OCI-LY3 (cell line): ENCODE data around the gene PPARGC1A.

ENCODE experiments used
- H2AFZ ChIP-seq: fragments of 200-600, 300-600 bp; shearing (Covaris generic); 2 replicates; pipeline ENCODE4 v1.6.0; 2014; ENCODE audit warnings: antibody characterized with exemption, low read depth, low read length
- H3K27ac ChIP-seq: fragments of 200-600, 300-600 bp; sonication (generic); 2 replicates; pipeline ENCODE4 v1.5.1; 2014; ENCODE audit warnings: mild to moderate bottlenecking, low read length, moderate library complexity, mixed read lengths
- H3K27me3 ChIP-seq: fragments of 200-600, 300-600 bp; sonication (generic); 2 replicates; pipeline ENCODE4 v1.6.1; 2014; ENCODE audit warnings: low read depth, low read length, mixed read lengths
- H3K36me3 ChIP-seq: fragments of 200-600, 300-600 bp; sonication (generic); replicated peaks from 2 replicates; pipeline ENCODE3; 2014; ENCODE audit warnings: low read depth, low read length, mixed read lengths
- H3K4me1 ChIP-seq: fragments of 300-600, 200-600 bp; sonication (generic); 2 replicates; pipeline ENCODE4 v1.6.1; 2014; ENCODE audit warnings: low read length, mixed read lengths
- H3K4me2 ChIP-seq: fragments of 200-600, 300-600 bp; sonication (generic); 2 replicates; pipeline ENCODE4 v1.6.1; 2014; ENCODE audit warnings: low read length, mixed read lengths
- H3K4me3 ChIP-seq: fragments of 300-600, 200-600 bp; sonication (generic); 2 replicates; pipeline ENCODE4 v1.5.1; 2014; ENCODE audit warnings: antibody characterized with exemption, mild to moderate bottlenecking, low read length, moderate library complexity
- H3K79me2 ChIP-seq: fragments of 300-600, 200-600 bp; shearing (Covaris generic); 2 replicates; pipeline ENCODE4 v1.6.1; 2014; ENCODE audit warnings: mild to moderate bottlenecking, low read length, mixed read lengths
- H3K9ac ChIP-seq: fragments of 300-600, 200-600 bp; shearing (Covaris generic); 2 replicates; pipeline ENCODE4 v1.6.0; 2014; ENCODE audit warnings: mild to moderate bottlenecking, low read length, moderate library complexity
- H3K9me3 ChIP-seq: fragments of 200-600, 300-600 bp; shearing (Covaris generic); 2 replicates; pipeline ENCODE4 v1.6.1; 2014; ENCODE audit warnings: low read length, mixed read lengths; ENCODE audit not compliant: insufficient read depth
- H4K20me1 ChIP-seq: fragments of 200-600, 300-600 bp; sonication (generic); 2 replicates; pipeline ENCODE4 v1.6.1; 2016; ENCODE audit warnings: low read length, mixed read lengths; ENCODE audit not compliant: insufficient read depth
- EZH2phosphoT487 ChIP-seq: fragments of 200-600 bp; shearing (Covaris generic); IDR thresholded peaks from 2 replicates; pipeline ENCODE4 v1.6.1; 2018; ENCODE audit warnings: antibody characterized with exemption, mixed run types, low read depth
- TF ChIP-seq, protein P1 (sequence below): fragments of 200-600, 300-600 bp; sonication (generic); IDR thresholded peaks from 2 replicates; pipeline ENCODE4 v1.5.1; 2014; ENCODE audit warnings: antibody characterized with exemption, low read length, low read depth

The PPARGC1A gene

DNA sequence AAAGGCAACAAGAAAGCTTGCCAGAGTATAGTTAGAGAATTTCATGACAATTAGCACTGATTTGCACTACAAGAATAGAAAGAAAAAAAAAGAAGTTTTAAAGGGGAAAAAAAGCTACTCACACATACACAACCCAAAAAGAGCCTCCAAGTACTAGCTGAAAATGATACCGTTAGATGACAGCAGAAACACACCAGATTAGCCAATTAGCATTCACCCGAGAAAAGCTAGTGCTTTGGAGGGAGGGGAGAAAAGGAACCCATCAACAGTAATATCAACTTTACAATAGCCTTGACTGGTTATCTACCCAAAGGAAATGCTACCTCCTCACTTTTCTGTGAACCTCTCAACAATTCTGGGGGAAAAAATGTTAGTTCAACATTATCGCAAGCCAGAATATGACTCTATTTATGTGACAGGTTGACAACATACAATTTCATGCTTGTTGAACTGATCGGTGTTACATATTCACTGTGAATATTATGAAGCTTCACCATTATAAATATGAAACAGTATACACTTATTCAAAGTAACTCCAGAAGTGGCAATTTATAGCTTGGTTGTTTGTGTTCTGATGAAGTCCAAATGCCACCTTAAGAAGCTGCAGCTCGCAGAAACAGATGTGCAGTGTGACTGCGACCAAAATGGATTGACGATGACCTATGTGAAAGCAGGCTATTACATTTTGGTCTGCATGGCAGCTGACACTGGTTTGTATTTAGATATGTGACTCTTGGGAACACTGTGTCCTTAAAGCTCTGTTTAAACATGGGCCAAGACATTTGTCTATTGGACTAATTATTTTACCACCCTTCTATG, 15.9 kb downstream of the PPARGC1A start:
- no peaks in the 10 kb centered on the region for H3K9me3 ChIP-seq
- no peak for TF ChIP-seq EZH2phosphoT487
- TF ChIP-seq, protein P1, sequence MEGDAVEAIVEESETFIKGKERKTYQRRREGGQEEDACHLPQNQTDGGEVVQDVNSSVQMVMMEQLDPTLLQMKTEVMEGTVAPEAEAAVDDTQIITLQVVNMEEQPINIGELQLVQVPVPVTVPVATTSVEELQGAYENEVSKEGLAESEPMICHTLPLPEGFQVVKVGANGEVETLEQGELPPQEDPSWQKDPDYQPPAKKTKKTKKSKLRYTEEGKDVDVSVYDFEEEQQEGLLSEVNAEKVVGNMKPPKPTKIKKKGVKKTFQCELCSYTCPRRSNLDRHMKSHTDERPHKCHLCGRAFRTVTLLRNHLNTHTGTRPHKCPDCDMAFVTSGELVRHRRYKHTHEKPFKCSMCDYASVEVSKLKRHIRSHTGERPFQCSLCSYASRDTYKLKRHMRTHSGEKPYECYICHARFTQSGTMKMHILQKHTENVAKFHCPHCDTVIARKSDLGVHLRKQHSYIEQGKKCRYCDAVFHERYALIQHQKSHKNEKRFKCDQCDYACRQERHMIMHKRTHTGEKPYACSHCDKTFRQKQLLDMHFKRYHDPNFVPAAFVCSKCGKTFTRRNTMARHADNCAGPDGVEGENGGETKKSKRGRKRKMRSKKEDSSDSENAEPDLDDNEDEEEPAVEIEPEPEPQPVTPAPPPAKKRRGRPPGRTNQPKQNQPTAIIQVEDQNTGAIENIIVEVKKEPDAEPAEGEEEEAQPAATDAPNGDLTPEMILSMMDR, result no peak
- no peaks in the 10 kb centered on the region for H3K79me2 ChIP-seq

GRCh38 chr4:23871426-23871825, 18.4 kb downstream of the PPARGC1A start:
- H3K4me2 ChIP-seq, result no peak overlapping the region
- no peak overlapping the region for H2AFZ ChIP-seq
- H3K4me3 ChIP-seq, result no peak overlapping the region
- H3K9me3 ChIP-seq, result no peaks in the 10 kb centered on the region
- no peaks in the 10 kb centered on the region for H3K79me2 ChIP-seq
- H3K9ac ChIP-seq, result no peak overlapping the region
- H4K20me1 ChIP-seq, result no peaks in the 10 kb centered on the region
- TF ChIP-seq EZH2phosphoT487, result no peak
- TF ChIP-seq, protein P1, result no peak
- H3K36me3 ChIP-seq, result no peaks in the 10 kb centered on the region
- no peak overlapping the region for H3K27ac ChIP-seq
- no peaks in the 10 kb centered on the region for H3K27me3 ChIP-seq
- H3K4me1 ChIP-seq, result no peaks in the 10 kb centered on the region

More for the DNA sequence above, 15.9 kb downstream of the PPARGC1A start:
- no peaks in the 10 kb centered on the region for H3K27me3 ChIP-seq
- H3K36me3 ChIP-seq, result no peaks in the 10 kb centered on the region
- no peak overlapping the region for H3K27ac ChIP-seq
- H3K4me2 ChIP-seq, result no peak overlapping the region
- H3K4me1 ChIP-seq, result no peaks in the 10 kb centered on the region
- no peaks in the 10 kb centered on the region for H4K20me1 ChIP-seq
- H3K4me3 ChIP-seq, result no peak overlapping the region
- H2AFZ ChIP-seq, result no peak overlapping the region
- no peak overlapping the region for H3K9ac ChIP-seq

- no peaks in the 10 kb centered on the region for H3K27me3 ChIP-seq
- TF ChIP-seq EZH2phosphoT487, result no peak
- TF ChIP-seq, protein P1, result no peak
- H3K79me2 ChIP-seq, result no peaks in the 10 kb centered on the region
- H3K9me3 ChIP-seq, result no peaks in the 10 kb centered on the region
- H3K9ac ChIP-seq, result no peak overlapping the region
- H4K20me1 ChIP-seq, result no peaks in the 10 kb centered on the region
- H3K36me3 ChIP-seq, result no peaks in the 10 kb centered on the region
- H2AFZ ChIP-seq, result no peak overlapping the region
- H3K4me2 ChIP-seq, result no peak overlapping the region
- H3K4me3 ChIP-seq, result no peak overlapping the region
- H3K4me1 ChIP-seq, result no peaks in the 10 kb centered on the region
- H3K27ac ChIP-seq, result no peak overlapping the region
Measured at GRCh38 chr4:23866450-23867075, 23.3 kb downstream of the PPARGC1A start.

DNA sequence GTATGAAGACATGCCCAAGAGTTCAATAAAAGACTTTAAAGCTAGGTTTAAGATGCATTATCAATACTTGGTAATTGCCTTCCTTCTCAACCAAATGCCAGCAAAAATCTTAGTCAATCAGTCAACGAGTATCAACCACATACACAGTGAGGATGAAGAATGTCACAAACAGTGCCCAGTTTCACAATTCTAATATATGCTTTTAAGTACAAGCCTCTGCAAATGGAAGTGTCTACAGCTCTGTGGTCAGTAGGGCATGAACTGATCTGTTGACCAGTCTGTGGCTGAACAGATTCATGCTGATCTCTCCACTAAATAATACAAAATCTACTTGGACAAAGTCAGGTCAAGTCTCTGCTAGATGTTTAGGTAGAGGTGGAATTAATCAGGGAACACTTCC, 27.9 kb downstream of the PPARGC1A start:
- H3K4me1 ChIP-seq, result no peaks in the 10 kb centered on the region
- no peak overlapping the region for H3K27ac ChIP-seq
- no peak overlapping the region for H2AFZ ChIP-seq
- no peak overlapping the region for H3K4me3 ChIP-seq
- no peaks in the 10 kb centered on the region for H3K36me3 ChIP-seq
- H3K27me3 ChIP-seq, result no peaks in the 10 kb centered on the region
- no peaks in the 10 kb centered on the region for H4K20me1 ChIP-seq
- H3K9me3 ChIP-seq, result no peaks in the 10 kb centered on the region
- H3K4me2 ChIP-seq, result no peak overlapping the region
- no peak overlapping the region for H3K9ac ChIP-seq
- no peak for TF ChIP-seq EZH2phosphoT487
- TF ChIP-seq, protein P1, result no peak
- H3K79me2 ChIP-seq, result no peaks in the 10 kb centered on the region
